SIG-M5 (cell line): ENCODE results near the gene CIBAR2.

Experiments
- DNase-seq: peaks from one replicate; lab custom pipeline; 2025; lab: John Stamatoyannopoulos, UW

Gene CIBAR2

DNA sequence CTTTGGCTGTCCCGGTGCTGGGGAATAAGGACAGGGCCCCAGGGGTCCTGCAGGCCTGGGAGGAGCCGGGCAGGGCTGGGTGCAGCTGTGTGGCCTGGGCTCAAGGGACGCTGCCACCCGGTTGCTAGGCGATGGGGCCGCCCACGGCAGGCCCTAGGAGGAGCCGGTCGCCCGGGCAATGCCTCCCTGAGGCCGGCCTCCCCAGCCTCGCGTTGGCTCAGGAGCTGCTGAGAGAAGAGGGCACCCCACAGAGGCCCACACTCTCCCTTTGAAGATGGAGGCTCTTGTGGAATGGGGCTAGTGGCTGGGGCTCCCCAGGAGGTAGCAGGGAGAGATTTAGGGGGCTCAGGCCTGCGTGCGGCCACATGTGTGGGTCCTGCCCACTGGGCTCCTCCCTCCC lies at the start of gene CIBAR2:
CIBAR2 (minus strand) TSS at position 109 of the 400 bp plus-strand sequence. CDS start 120 bp downstream, outside the sequence.
- DNase-seq = no peak

- no peak for DNase-seq
Measured at GRCh38 chr16:85159179-85159980, 47.1 kb upstream of the CIBAR2 start.

GRCh38 chr16:85158743-85159178 lies 46.5 kb upstream of the CIBAR2 start:
- no peak for DNase-seq

- no peak for DNase-seq
Measured at GRCh38 chr16:85157813-85158742, 45.8 kb upstream of the CIBAR2 start.

DNA sequence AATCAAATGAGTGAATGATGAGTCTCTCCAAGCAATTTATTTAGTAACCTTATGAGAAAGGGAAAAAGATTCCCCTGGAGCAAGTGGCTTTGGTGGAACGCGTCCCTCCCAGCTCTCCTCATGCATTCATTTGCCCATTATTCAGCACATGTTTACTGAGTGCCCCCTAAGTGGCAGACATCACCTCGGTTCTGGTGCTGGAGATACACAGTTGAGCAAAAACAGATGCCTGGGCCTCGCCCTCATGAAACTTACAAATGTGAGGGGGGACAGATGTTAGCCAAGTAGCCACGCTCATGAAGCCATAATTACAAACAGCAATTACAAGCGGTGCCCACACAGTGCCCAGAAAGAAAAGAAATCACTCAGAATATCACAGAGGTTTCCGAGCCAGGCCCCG lies 45.1 kb upstream of the CIBAR2 start:
- DNase-seq = no peak

DNA sequence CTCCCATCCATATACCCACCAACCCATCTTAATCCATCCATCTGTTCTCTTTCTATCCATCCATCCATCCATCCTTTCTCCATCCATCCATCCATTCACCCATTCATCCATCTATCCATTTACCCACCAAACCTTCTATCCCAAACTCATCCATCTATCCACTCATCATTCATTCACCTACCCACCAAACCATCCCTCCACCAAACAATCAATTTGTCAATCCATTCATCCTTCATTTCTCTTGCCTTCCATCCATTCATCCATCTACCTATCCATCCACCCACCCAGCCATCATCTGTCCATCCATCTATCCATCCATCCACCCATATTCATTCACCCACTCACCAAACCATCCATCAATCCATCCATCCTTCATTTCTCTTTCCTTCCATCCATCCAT lies 44.6 kb upstream of the CIBAR2 start:
- no peak for DNase-seq

- no peak for DNase-seq
Measured at GRCh38 chr16:85156440-85156839, 44.2 kb upstream of the CIBAR2 start.

GRCh38 chr16:85153656-85154091 lies 41.4 kb upstream of the CIBAR2 start:
- no peak for DNase-seq

DNA sequence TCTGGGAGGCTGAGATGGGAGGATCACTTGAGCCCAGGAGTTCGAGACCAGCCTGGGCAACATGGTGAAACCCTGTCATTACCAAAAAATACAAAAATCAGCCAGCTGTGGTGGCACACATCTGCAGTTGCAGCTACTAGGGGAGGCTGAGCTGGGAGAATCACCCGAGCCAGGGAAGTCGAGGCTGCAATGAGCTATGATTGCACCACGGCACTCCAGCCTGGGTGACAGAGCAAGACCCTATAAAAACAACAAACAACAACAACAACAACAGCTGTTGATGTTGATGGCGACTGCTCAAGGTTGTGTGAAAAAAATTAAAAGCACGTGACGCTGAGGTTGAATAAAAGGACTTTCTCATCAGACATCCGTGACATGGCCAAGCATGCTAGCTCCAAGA lies 40.8 kb upstream of the CIBAR2 start:
- no peak for DNase-seq

DNA sequence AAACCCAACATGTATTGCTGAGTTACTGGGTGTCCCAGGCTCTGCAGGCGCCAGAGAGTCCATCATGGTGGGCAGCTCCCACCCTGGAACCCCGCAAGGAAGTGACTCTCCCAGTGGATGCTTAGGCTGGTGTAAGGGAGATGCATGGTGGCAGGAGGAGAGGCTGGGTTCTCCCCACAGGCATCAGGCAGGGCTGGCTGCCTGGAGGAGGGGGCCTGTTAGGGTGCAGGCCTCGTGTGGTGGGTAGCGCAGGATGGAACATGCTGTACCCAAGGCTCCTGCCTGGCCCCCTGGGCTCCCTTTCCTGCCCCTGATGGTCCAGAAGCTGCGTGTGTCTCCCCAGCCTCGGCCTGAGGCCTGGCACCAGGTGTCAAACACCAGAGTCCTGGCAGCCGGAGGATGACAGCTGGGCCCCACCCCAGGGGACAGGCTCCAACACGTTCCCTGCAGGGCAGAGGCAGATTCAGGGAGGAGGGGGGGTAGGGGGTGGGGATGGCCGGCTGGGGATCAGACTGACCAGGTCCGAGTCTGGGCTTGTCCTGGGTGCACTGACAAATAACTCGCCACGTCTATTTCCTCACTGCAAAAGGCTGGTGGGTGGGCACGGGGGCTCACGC lies 40.2 kb upstream of the CIBAR2 start:
- no peak for DNase-seq

- no peak for DNase-seq
Measured at GRCh38 chr16:85151603-85152413, 39.5 kb upstream of the CIBAR2 start.

GRCh38 chr16:85151079-85151602 lies 38.9 kb upstream of the CIBAR2 start:
- no peak for DNase-seq

- DNase-seq = no peak
Measured at GRCh38 chr16:85150331-85150940, 38.2 kb upstream of the CIBAR2 start.

DNA sequence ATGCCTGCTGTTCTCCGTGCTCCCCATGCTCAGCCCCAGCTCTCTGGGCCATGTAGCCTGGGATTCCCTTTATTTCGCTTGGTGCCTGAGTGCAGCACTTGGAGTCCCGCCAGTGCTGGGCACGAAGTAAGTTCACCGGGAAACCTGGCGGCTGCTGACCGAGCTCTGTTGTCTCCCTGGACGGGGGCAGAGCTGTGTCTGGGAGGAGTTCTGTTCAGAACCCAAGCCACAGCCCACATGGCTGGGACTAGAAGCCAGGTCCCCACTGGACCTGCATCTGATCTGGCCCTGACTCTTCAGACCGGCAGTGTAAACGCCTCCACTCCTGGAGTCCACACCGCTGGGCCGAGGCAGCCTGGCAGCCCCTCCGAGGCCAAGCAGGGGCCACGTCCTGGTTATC lies 37.5 kb upstream of the CIBAR2 start:
- DNase-seq = no peak

GRCh38 chr16:85148931-85149330 lies 36.7 kb upstream of the CIBAR2 start:
- DNase-seq = no peak

DNA sequence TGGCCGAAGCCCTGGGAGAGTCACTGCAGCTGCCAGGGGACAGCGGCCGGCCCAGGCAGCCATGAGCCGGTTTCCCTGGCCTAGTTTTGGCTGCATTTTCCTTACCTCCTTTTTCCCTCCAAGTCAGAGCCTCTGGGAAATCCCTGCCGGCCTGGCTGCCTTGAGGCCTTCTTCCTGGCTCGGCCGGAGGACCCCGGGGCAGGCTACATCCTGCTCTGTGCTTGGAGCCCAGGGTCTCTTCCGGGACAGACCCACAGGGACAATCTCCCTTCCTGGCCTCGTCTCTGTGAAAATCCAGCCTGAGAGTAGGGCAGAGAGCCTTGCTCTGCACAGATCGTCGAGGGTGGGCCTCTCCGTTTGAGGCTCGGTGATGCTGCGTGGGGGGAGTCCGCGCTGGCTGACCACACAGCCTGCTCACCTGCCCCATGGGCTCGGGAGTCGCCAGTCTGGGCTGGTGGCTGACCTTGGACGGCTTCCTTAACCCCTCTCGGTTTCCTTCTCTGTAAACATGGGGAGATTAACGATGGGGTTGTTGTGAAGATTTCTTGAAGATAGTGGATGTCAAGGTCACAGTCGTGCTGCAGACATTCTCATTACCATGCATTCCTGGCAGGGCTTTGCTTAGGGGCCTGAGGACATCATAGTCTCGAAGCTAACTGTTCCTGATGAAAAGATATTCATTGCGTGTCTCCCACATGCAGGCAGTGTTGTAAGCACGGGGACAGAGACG lies 34.8 kb upstream of the CIBAR2 start:
- DNase-seq = no peak

- DNase-seq = no peak
Measured at GRCh38 chr16:85146532-85146797, 34.2 kb upstream of the CIBAR2 start.

GRCh38 chr16:85145734-85146531 lies 33.7 kb upstream of the CIBAR2 start:
- DNase-seq = no peak

DNA sequence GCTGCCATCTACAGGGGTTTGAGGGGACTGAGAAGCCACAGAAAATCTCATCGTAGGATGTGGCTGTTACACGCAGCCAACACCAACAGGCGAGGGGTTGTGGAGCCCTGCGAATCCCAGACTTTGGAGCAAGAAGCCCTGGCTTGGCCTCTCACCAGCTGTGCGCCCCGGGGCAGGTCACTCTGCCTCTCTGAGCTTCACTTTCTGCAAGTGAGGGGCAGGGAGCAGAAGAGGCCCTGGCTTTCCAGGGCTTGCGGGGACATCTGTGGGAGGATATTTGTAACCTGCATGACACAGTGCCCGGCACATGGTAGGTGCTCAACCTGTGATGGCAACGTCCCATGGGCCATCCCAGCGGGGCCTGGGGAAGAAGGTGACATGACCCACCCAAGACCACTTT lies 32.9 kb upstream of the CIBAR2 start:
- DNase-seq = no peak
